ENCODE results near the gene CRAT.

GRCh38 chr9:129095170-129095667, 15.4 kb downstream of the CRAT start:
- TF ChIP-seq CTCF (IDR thresholded peaks at IDR 0.05) = no peak
- no peak for TF ChIP-seq POLR2A (IDR thresholded peaks at IDR 0.05; ENCODE audit: low read depth)
- no peak for TF ChIP-seq POLR2AphosphoS5 (IDR thresholded peaks at IDR 0.05)
- no peak for TF ChIP-seq EP300 (IDR thresholded peaks at IDR 0.05)

Measured in esophagus muscularis mucosa (tissue), 4 donors.